OCI-LY3 (cell line): ENCODE data around the gene MOV10.

Source experiments
- CTCF ChIP-seq: fragments of 200-600, 300-600 bp; sonication (generic); IDR thresholded peaks from 2 replicates; pipeline ENCODE4 v1.5.1; 2014; ENCODE audit warnings: antibody characterized with exemption, low read length, low read depth
- EZH2phosphoT487 ChIP-seq: fragments of 200-600 bp; shearing (Covaris generic); IDR thresholded peaks from 2 replicates; pipeline ENCODE4 v1.6.1; 2018; ENCODE audit warnings: antibody characterized with exemption, mixed run types, low read depth

- no peak for TF ChIP-seq CTCF
- TF ChIP-seq EZH2phosphoT487: no peak
These were observed 47.6 kb upstream of the MOV10 start for GRCh38 chr1:112626887-112627286.
